SU-DHL-6 (cell line): Measurements from ENCODE around the gene ZNF213.

Source experiments
- EZH2phosphoT487 ChIP-seq: fragments of 200-600 bp; sonication (generic), shearing (Covaris generic); conservative IDR thresholded peaks from 2 replicates; pipeline ENCODE4 v1.6.1; 2018; ENCODE audit warnings: mild to moderate bottlenecking, antibody characterized with exemption, low read length, moderate library complexity, mixed read lengths
- TF ChIP-seq, protein P1 (sequence below): fragments of 200-600 bp; sonication (generic); IDR thresholded peaks from one replicate; pipeline ENCODE4 v1.5.1; 2017; ENCODE audit warnings: antibody characterized with exemption, mild to moderate bottlenecking, low read length, moderate library complexity; ENCODE audit not compliant: insufficient read depth, poor library complexity, severe bottlenecking

DNA sequence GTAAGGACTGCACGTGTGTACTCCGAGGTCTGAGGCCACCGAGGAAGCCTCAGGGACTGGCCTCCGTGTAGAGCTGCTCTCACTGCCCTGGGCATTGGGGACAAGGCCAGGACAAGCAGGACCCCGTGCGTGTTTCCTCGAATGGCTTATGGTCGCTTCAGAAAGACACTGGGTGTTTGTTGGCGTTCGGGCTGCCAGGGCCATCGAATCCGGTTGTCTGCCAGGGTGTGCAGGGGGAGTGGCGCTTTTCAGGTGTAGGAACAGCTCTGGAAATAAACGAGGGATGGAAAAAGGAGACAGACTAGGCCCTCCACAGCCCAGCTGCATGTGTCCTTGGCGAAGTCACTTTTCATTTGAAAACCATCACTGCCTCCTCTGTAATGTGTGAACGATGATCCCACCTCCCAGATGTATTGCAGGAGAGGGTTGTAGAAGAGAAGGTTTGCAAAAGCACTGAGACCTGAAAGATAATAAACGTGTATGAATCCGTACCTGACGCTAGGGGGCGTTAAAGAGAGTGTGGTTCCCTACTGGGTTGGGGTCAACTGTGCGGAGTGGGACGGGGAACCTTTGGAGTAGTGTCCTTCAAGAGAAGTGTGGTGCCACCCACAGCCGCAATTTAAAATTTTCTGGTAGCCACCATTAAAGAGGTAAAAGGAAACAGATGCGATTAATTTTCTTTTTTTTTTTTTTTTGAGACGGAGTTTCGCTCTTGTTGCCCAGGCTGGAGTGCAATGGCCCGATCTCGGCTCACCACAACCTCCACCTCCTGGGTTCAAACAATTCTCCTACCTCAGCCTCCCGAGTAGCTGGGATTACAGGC lies 33.6 kb upstream of the ZNF213 start:
- TF ChIP-seq, protein P1, sequence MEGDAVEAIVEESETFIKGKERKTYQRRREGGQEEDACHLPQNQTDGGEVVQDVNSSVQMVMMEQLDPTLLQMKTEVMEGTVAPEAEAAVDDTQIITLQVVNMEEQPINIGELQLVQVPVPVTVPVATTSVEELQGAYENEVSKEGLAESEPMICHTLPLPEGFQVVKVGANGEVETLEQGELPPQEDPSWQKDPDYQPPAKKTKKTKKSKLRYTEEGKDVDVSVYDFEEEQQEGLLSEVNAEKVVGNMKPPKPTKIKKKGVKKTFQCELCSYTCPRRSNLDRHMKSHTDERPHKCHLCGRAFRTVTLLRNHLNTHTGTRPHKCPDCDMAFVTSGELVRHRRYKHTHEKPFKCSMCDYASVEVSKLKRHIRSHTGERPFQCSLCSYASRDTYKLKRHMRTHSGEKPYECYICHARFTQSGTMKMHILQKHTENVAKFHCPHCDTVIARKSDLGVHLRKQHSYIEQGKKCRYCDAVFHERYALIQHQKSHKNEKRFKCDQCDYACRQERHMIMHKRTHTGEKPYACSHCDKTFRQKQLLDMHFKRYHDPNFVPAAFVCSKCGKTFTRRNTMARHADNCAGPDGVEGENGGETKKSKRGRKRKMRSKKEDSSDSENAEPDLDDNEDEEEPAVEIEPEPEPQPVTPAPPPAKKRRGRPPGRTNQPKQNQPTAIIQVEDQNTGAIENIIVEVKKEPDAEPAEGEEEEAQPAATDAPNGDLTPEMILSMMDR, result peak; percentile 68
- no peak for TF ChIP-seq EZH2phosphoT487
